Activated B cell treated with CpG ODN at 0.5 μM for 24 hours (primary cell): Measurements from ENCODE around the gene TASP1. TPM values are rescaled to one million over a fixed set of nuclear protein-coding genes. Genes with fewer than 3 reads are reported as not detected.

ENCODE experiments used
- ATAC-seq: fragments of 200-7000 bp; cut with Tn5 transposase; one replicate; pipeline ENCODE4 v1.10.0; 2021; ENCODE audit warnings: low read depth, mild to moderate bottlenecking, moderate library complexity
- CTCF ChIA-PET: fragments of 350-600 bp; sonication (Branson Sonifier 250); formaldehyde crosslinking; loops from one replicate; lab custom pipeline; 2021; ENCODE audit warnings: antibody characterized with exemption; lab: Charles Lee
- POLR2A ChIA-PET: fragments of 350-600 bp; sonication (Branson Sonifier 250); formaldehyde crosslinking; loops from one replicate; lab custom pipeline; 2021; ENCODE audit warnings: antibody characterized with exemption; lab: Charles Lee
- DNase-seq: peaks from one replicate; pipeline ENCODE4 v3.0.0; 2022
- H3K27ac Mint-ChIP-seq: one replicate; pipeline ENCODE4 v1.8.0; 2020; ENCODE audit warnings: mixed read lengths
- H3K27me3 Mint-ChIP-seq: one replicate; pipeline ENCODE4 v1.8.0; 2021; ENCODE audit warnings: mixed read lengths
- H3K36me3 Mint-ChIP-seq: one replicate; pipeline ENCODE4 v1.8.0; 2021; ENCODE audit warnings: low read depth, mixed read lengths
- H3K4me1 Mint-ChIP-seq: one replicate; pipeline ENCODE4 v1.8.0; 2021; ENCODE audit warnings: mixed read lengths
- H3K4me3 Mint-ChIP-seq: one replicate; pipeline ENCODE4 v1.8.0; 2020; ENCODE audit warnings: mild to moderate bottlenecking, mixed read lengths
- H3K9me3 Mint-ChIP-seq: one replicate; pipeline ENCODE4 v1.8.0; 2020; ENCODE audit warnings: mixed read lengths
- intact Hi-C: fragments of 100-400 bp; cut with micrococcal nuclease; formaldehyde crosslinking; loops from one replicate; pipeline ENCODE4 v1.15.1; 2024
- total RNA-seq: library from RNA; stranded (reverse); gene quantifications from 2 replicates; pipeline ENCODE4 v1.2.3, GENCODE V29; 2022
- TF ChIP-seq, protein P1 (sequence below): fragments of 200-600 bp; IDR thresholded peaks from one replicate; pipeline ENCODE4 v1.8.0; 2022; ENCODE audit warnings: antibody characterized with exemption, mild to moderate bottlenecking

TASP1 gene
- total RNA-seq, 1 donor from 2014 or later: 20.6 TPM

GRCh38 chr20:13419477-13419876 is 219.3 kb downstream of the TASP1 start:
- ATAC-seq: no peak
- intact Hi-C loops: no loop called here

DNA sequence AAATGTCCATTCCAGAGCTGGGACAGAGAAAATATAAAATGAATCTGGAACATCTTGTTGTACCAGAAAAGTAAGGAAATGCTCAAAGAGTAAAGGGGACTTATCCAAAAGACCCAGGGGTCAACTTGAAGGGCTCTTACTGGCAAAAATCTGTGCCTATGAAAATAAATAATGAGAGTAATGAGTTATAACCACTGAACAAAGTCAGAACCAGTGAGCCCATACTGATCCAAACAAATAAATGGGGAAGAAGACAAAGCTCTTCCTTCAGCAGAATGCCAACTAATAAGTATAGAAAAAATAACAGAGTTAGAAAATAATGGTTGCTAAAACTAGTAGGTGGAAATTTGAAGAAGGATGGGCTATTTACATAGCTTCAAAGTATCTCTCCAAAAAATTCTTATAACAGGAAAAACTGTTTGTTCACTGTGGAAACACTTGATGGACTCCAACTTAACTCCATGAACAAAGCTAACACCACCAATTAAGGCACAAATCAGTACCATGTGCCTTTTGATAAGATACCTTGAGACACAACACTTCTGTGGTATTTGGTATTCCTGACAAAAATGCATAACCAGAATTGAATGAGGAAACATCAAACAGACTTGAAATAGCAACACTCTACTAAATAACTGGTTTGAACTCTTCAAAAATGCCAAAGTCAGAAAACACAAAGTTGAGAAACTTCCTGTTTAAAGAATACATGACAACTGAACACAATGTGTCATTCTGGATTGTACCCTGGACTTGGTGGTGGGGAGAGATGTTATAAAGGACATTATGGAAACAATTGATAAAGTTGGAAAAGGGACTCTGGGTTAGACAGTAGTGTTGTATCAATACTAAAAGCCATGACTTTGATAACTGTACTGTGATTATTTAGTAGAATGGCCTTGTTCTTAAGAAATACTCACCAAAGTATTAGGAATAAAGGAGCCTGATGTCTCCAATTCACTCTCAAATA is 220.2 kb downstream of the TASP1 start:
- CTCF ChIA-PET: no interaction called here
- no peaks in the 10 kb centered on the region for H3K9me3 Mint-ChIP-seq
- no peak overlapping the region for H3K4me3 Mint-ChIP-seq
- TF ChIP-seq, protein P1, sequence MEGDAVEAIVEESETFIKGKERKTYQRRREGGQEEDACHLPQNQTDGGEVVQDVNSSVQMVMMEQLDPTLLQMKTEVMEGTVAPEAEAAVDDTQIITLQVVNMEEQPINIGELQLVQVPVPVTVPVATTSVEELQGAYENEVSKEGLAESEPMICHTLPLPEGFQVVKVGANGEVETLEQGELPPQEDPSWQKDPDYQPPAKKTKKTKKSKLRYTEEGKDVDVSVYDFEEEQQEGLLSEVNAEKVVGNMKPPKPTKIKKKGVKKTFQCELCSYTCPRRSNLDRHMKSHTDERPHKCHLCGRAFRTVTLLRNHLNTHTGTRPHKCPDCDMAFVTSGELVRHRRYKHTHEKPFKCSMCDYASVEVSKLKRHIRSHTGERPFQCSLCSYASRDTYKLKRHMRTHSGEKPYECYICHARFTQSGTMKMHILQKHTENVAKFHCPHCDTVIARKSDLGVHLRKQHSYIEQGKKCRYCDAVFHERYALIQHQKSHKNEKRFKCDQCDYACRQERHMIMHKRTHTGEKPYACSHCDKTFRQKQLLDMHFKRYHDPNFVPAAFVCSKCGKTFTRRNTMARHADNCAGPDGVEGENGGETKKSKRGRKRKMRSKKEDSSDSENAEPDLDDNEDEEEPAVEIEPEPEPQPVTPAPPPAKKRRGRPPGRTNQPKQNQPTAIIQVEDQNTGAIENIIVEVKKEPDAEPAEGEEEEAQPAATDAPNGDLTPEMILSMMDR: no peak
- no peak overlapping the region for H3K27ac Mint-ChIP-seq
- POLR2A ChIA-PET: no interaction called here
- H3K27me3 Mint-ChIP-seq: no peaks in the 10 kb centered on the region
- peaks cover 26% of the 10 kb centered on the region for H3K36me3 Mint-ChIP-seq
- ATAC-seq (no peak), DNase-seq (no peak)
- intact Hi-C loops: no loop called here
- no peaks in the 10 kb centered on the region for H3K4me1 Mint-ChIP-seq

More at GRCh38 chr20:13419477-13419876, 219.3 kb downstream of the TASP1 start:
- H3K27ac Mint-ChIP-seq: no peak overlapping the region
- DNase-seq: no peak
- TF ChIP-seq, protein P1: no peak
- POLR2A ChIA-PET: no interaction called here
- no peak overlapping the region for H3K4me3 Mint-ChIP-seq
- CTCF ChIA-PET: no interaction called here
- H3K36me3 Mint-ChIP-seq: peaks cover 24% of the 10 kb centered on the region
- H3K4me1 Mint-ChIP-seq: no peaks in the 10 kb centered on the region
- H3K27me3 Mint-ChIP-seq: no peaks in the 10 kb centered on the region
- H3K9me3 Mint-ChIP-seq: no peaks in the 10 kb centered on the region

GRCh38 chr20:13416531-13416930 is 222.2 kb downstream of the TASP1 start:
- ATAC-seq (no peak), DNase-seq (no peak)
- no peak overlapping the region for H3K27ac Mint-ChIP-seq
- TF ChIP-seq, protein P1: no peak
- ChIA-PET CTCF (no interaction called here), POLR2A (no interaction called here)
- no peaks in the 10 kb centered on the region for H3K4me1 Mint-ChIP-seq
- H3K27me3 Mint-ChIP-seq: no peaks in the 10 kb centered on the region
- intact Hi-C loops: no loop called here
- no peaks in the 10 kb centered on the region for H3K9me3 Mint-ChIP-seq
- peaks cover 31% of the 10 kb centered on the region for H3K36me3 Mint-ChIP-seq
- H3K4me3 Mint-ChIP-seq: no peak overlapping the region

DNA sequence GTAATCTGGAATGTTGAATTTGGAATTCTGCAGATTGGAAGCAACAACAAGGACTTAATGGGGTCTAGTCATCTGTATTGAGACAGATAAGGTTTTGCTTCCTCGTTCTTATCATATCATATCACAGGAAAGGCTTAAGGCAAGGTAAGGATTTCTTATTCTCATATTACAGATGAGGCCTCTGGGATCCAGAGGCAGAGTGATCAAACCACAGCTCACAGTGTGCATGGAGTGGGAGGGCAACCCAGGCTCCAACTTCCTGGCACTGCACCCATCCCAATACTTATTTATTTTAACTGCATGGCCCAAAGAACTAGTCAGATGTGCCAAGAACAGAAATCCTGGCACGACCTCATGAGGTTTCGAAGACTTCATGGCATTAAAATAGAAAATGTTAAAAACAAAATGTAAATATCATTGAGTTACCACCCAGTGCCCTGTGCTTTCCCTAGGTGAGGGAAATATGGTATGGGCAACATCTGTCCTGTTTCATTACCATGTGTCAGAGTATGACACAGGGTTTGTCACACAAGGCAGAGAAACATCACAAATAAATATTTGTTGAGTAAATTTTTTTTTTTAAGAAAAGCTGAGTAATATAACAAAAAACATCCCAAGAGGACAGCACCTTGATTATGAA is 225.8 kb downstream of the TASP1 start:
- POLR2A ChIA-PET: no interaction called here
- no peak for DNase-seq
- no peak for ATAC-seq
- TF ChIP-seq, protein P1: no peak
- Mint-ChIP-seq H3K4me3 (no peak overlapping the region), H3K36me3 (peaks cover 32% of the 10 kb centered on the region), H3K27ac (no peak overlapping the region), H3K4me1 (no peaks in the 10 kb centered on the region), H3K9me3 (no peaks in the 10 kb centered on the region), H3K27me3 (no peaks in the 10 kb centered on the region)
- CTCF ChIA-PET: no interaction called here
- intact Hi-C loops: no loop called here

GRCh38 chr20:13404293-13404692 is 234.4 kb downstream of the TASP1 start:
- DNase-seq: no peak
- no peak for ATAC-seq
- H3K27me3 Mint-ChIP-seq: no peaks in the 10 kb centered on the region
- no peaks in the 10 kb centered on the region for H3K4me1 Mint-ChIP-seq
- TF ChIP-seq, protein P1: no peak
- H3K9me3 Mint-ChIP-seq: peaks cover 2% of the 10 kb centered on the region
- CTCF ChIA-PET: no interaction called here
- H3K27ac Mint-ChIP-seq: no peak overlapping the region
- H3K36me3 Mint-ChIP-seq: no peaks in the 10 kb centered on the region
- POLR2A ChIA-PET: no interaction called here
- intact Hi-C loops: no loop called here
- no peak overlapping the region for H3K4me3 Mint-ChIP-seq
